OCI-LY7 (cell line): ENCODE data around the gene MADD. TPM values are rescaled to one million over a fixed set of nuclear protein-coding genes. Genes with fewer than 3 reads are reported as not detected.
"Not testable (repeated sequence)": the region's sequence is repeated elsewhere in the genome, so short reads cannot be mapped to it uniquely, and the experiment has no call there.

Experiments used
- BruUV-seq: library from RNA; stranded (reverse); fragments of 400-500 nt; replicated peaks from 2 replicates; lab custom pipeline; 2021; lab: Mats Ljungman, UMichigan
- CTCF ChIA-PET: fragments of 300-600 bp; sonication (Branson Sonifier 250); formaldehyde crosslinking; loops from one replicate; lab custom pipeline; 2022; ENCODE audit warnings: antibody characterized with exemption; ENCODE audit not compliant: unreplicated experiment; lab: Charles Lee
- POLR2A ChIA-PET: fragments of 300-600 bp; sonication (Branson Sonifier 250); formaldehyde crosslinking; loops from one replicate; lab custom pipeline; 2022; ENCODE audit warnings: antibody characterized with exemption; lab: Charles Lee
- DNase-seq: peaks from one replicate; pipeline ENCODE4 v3.0.0-alpha.2; 2015; ENCODE audit warnings: low spot score
- H2AFZ ChIP-seq: fragments of 200-600 bp; sonication (generic), shearing (Covaris generic); 2 replicates; pipeline ENCODE4 v1.6.1; 2014; ENCODE audit warnings: mild to moderate bottlenecking, antibody characterized with exemption, low read length, moderate library complexity
- H3K27ac ChIP-seq: fragments of 200-600 bp; sonication (generic); 2 replicates; pipeline ENCODE4 v1.5.1; 2014; ENCODE audit warnings: mixed run types, low read depth, mild to moderate bottlenecking, moderate library complexity, low read length, inconsistent platforms; ENCODE audit not compliant: poor library complexity, severe bottlenecking
- H3K36me3 ChIP-seq: fragments of 200-600 bp; sonication (generic); 2 replicates; pipeline ENCODE4 v1.6.1; 2014; ENCODE audit warnings: mild to moderate bottlenecking, antibody characterized with exemption, low read length, moderate library complexity, mixed read lengths; ENCODE audit not compliant: insufficient read depth
- H3K4me1 ChIP-seq: fragments of 200-600 bp; sonication (generic); 2 replicates; pipeline ENCODE4 v1.5.1; 2014; ENCODE audit warnings: mild to moderate bottlenecking, low read length; ENCODE audit not compliant: insufficient read depth, poor library complexity, severe bottlenecking
- H3K4me2 ChIP-seq: fragments of 200-600 bp; sonication (generic); 2 replicates; pipeline ENCODE4 v1.6.1; 2014; ENCODE audit warnings: mild to moderate bottlenecking, low read length
- H3K4me3 ChIP-seq: fragments of 200-600 bp; sonication (generic); 2 replicates; pipeline ENCODE4 v1.5.1; 2014; ENCODE audit warnings: mild to moderate bottlenecking, low read depth, low read length; ENCODE audit not compliant: poor library complexity, severe bottlenecking
- H3K79me2 ChIP-seq: fragments of 200-600 bp; sonication (generic); 2 replicates; pipeline ENCODE4 v1.6.1; 2016; ENCODE audit warnings: low read depth, mild to moderate bottlenecking, low read length, moderate library complexity, mixed read lengths; ENCODE audit not compliant: insufficient read depth
- H3K9me2 ChIP-seq: fragments of 200-600 bp; sonication (generic); 2 replicates; pipeline ENCODE4 v1.6.1; 2016; ENCODE audit warnings: mild to moderate bottlenecking, low read length, mixed read lengths; ENCODE audit not compliant: insufficient read depth
- H3K9me3 ChIP-seq: fragments of 200-600 bp; sonication (generic); 2 replicates; pipeline ENCODE4 v1.6.1; 2014; ENCODE audit warnings: mild to moderate bottlenecking, mixed run types, low read length, mixed read lengths
- H4K20me1 ChIP-seq: fragments of 200-600 bp; sonication (generic); 2 replicates; pipeline ENCODE4 v1.6.1; 2014; ENCODE audit warnings: mild to moderate bottlenecking, antibody characterized with exemption, low read length, moderate library complexity, mixed read lengths; ENCODE audit not compliant: insufficient read depth
- CTCF ChIP-seq: fragments of 200-600 bp; sonication (generic); conservative IDR thresholded peaks from 2 replicates; pipeline ENCODE4 v1.5.1; 2014; ENCODE audit warnings: mild to moderate bottlenecking, antibody characterized with exemption, low read length, moderate library complexity, mixed read lengths
- EZH2phosphoT487 ChIP-seq: fragments of 200-600 bp; sonication (generic); IDR thresholded peaks from 2 replicates; pipeline ENCODE4 v1.6.1; 2018; ENCODE audit warnings: low read depth, borderline replicate concordance, mild to moderate bottlenecking, mixed run types, antibody characterized with exemption, low read length, moderate library complexity, mixed read lengths
- intact Hi-C: fragments of 100-400 bp; cut with micrococcal nuclease; formaldehyde crosslinking; loops from one replicate; pipeline ENCODE4 v1.10.0; 2022; ENCODE audit not compliant: unreplicated experiment
- total RNA-seq, 2 experiments: library from RNA; depleted of rRNA in 1 of 2; stranded (reverse); fragments of >200 nt in 1 of 2; shearing (Covaris generic) in 1 of 2; gene quantifications; 2 replicates each; pipeline ENCODE4 v1.2.3, GENCODE V29; 2014 to 2022

The MADD gene
- total RNA-seq, 2 experiments from 2014 or later: 32.1 to 47.8 TPM

- Histone ChIP-seq H3K36me3 (peaks cover 18% of the 10 kb centered on the region; the same call in 1 of the 2 replicates), H3K4me2 (no peak overlapping the region), H3K9me3 (no peaks in the 10 kb centered on the region), H4K20me1 (no peaks in the 10 kb centered on the region), H3K4me3 (no peak overlapping the region), H3K27ac (no peak overlapping the region), H3K9me2 (no peaks in the 10 kb centered on the region), H3K4me1 (no peaks in the 10 kb centered on the region), H3K79me2 (no peaks in the 10 kb centered on the region), H2AFZ (no peak overlapping the region)
- TF ChIP-seq CTCF: no peak
- no peak for TF ChIP-seq EZH2phosphoT487
- intact Hi-C loops: no loop called here
- CTCF ChIA-PET: interaction anchor here (0.5 to 0.6 kb wide), 3 partner anchors 16 to 584 kb away, joined by 3 to 5 read pairs (median 3); no protein-coding TSS in a partner anchor
- POLR2A ChIA-PET: interaction anchor here (0.6 to 0.9 kb wide), 3 partner anchors 13 to 383 kb away, joined by 3 to 4 read pairs (median 4); no protein-coding TSS in a partner anchor
- no TSS peak for BruUV-seq
- no peak for DNase-seq
These were observed 64.0 kb downstream of the MADD start for GRCh38 chr11:47333886-47334443.

GRCh38 chr11:47334699-47335411 lies 64.9 kb downstream of the MADD start:
- H4K20me1 ChIP-seq, H3K79me2 ChIP-seq, H3K36me3 ChIP-seq, intact Hi-C loops, POLR2A ChIA-PET, H3K9me3 ChIP-seq, H3K27ac ChIP-seq, H2AFZ ChIP-seq, H3K4me3 ChIP-seq, H3K4me1 ChIP-seq, H3K9me2 ChIP-seq, H3K4me2 ChIP-seq, DNase-seq, BruUV-seq: not testable (repeated sequence)
- CTCF ChIA-PET: interaction anchor here (0.6 kb wide), 1 partner anchor 80 kb away, joined by 3 read pairs; no protein-coding TSS in a partner anchor

- no peak for DNase-seq
- no peaks in the 10 kb centered on the region for H3K36me3 ChIP-seq
- H3K9me3 ChIP-seq: no peaks in the 10 kb centered on the region
- no peak for TF ChIP-seq EZH2phosphoT487
- no peak for TF ChIP-seq CTCF
- intact Hi-C loops: no loop called here
- H2AFZ ChIP-seq: no peak overlapping the region
- no peaks in the 10 kb centered on the region for H4K20me1 ChIP-seq
- ChIA-PET POLR2A (interaction anchor here (0.6 kb wide), 1 partner anchor 64 kb away, joined by 4 read pairs; no protein-coding TSS in a partner anchor), CTCF (interaction anchor here (0.6 kb wide), 1 partner anchor 79 kb away, joined by 3 read pairs; no protein-coding TSS in a partner anchor)
- no TSS peak for BruUV-seq
- no peak overlapping the region for H3K27ac ChIP-seq
- no peak overlapping the region for H3K4me2 ChIP-seq
- no peaks in the 10 kb centered on the region for H3K9me2 ChIP-seq
- H3K79me2 ChIP-seq: no peaks in the 10 kb centered on the region
- no peaks in the 10 kb centered on the region for H3K4me1 ChIP-seq
- H3K4me3 ChIP-seq: no peak overlapping the region
These were observed 65.8 kb downstream of the MADD start for GRCh38 chr11:47335733-47336132.
